Neural cell (in vitro differentiated cells): ENCODE results near the gene GPRIN1.

Experiments used
- CTCF ChIP-seq: fragments of 450-650 bp; IDR thresholded peaks from 2 replicates; pipeline ENCODE4 v1.5.1; 2014; ENCODE audit warnings: antibody characterized with exemption, mild to moderate bottlenecking, moderate library complexity; ENCODE audit not compliant: poor library complexity, severe bottlenecking
- POLR2AphosphoS5 ChIP-seq: IDR thresholded peaks from 2 replicates; pipeline ENCODE4 v1.6.1; 2012

DNA sequence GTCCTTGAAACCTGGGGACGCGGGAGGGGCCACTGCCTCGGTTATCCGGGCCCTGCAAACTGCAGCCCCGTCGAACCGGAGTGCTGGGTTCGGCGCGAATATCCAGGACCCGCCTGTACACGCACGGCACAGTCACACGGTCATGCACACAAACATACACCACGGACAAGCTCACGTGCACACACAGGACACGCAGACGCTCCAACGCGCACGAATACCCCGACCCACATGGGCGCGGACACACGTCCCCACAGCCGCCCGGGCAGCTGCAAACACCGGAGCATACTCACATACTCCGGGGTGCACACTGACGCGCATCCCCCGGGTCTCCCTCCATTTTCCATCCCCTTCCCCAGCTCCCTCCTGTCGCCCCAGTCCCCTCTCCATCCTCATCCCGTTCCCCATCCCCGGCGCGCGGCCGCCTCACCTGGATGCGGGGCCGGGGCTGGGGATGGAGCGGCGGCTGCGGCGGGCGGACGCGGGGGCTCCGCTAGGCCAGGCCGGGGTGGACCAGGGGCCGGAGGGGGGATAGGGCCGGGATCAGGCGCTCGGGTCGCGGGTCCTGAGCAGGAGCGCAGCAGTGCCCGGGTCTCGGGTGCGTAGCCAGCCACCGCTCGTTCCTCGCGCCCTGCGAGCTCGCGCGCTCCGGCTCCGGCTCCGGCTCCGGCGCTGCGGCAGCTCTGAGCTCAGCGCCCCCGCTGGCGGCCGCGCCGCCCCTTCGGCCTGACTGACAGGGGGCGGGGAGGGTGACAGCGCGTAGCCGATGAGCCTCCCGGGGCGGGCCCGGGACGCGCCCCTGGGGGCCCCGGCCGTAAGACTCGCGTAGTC lies 20.1 kb upstream of the GPRIN1 start, which contains the start of the genes EIF4E1B and SNCB:
- TF ChIP-seq POLR2AphosphoS5 (peak; percentile 41), CTCF (peak; percentile 42)
